Right renal pelvis (tissue), 4 donors: ENCODE data around the gene MYO1D. TPM values are rescaled to one million over a fixed set of nuclear protein-coding genes. Genes with fewer than 3 reads are reported as not detected.

ENCODE experiments used
- DNase-seq, 4 donors: peaks; one replicate each; pipeline ENCODE4 v3.0.0-alpha.2; 2013; ENCODE audit warnings: low read depth in 4 of 4, low spot score in 3 of 4, missing footprints in 1 of 4
- polyA plus RNA-seq, 4 donors: library from polyadenylated mRNA; unstranded; fragments of 120-200 nt; gene quantifications; one replicate each; pipeline ENCODE4 v1.2.1, GENCODE V29; 2013; ENCODE audit not compliant: insufficient read length in 4 of 4

Gene MYO1D
- polyA plus RNA-seq, 4 donors: 28.6 to 33.3 (median 29.4) TPM

- no peak for DNase-seq
These were observed 356.1 kb downstream of the MYO1D start for GRCh38 chr17:32520737-32521404.

GRCh38 chr17:32520104-32520701, 356.7 kb downstream of the MYO1D start:
- peak in 1 of 4 donors; percentile 18 for DNase-seq

- peak in 1 of 4 donors; percentile 38 for DNase-seq
These were observed 357.5 kb downstream of the MYO1D start for GRCh38 chr17:32519228-32520103.

GRCh38 chr17:32518646-32519227, 358.2 kb downstream of the MYO1D start:
- DNase-seq: peak in 1 of 4 donors; percentile 16

GRCh38 chr17:32517982-32518381, 358.9 kb downstream of the MYO1D start:
- DNase-seq: no peak

- no peak for DNase-seq
These were observed 359.8 kb downstream of the MYO1D start for GRCh38 chr17:32516940-32517701.

GRCh38 chr17:32516450-32516849, 360.5 kb downstream of the MYO1D start:
- DNase-seq: no peak

- no peak for DNase-seq
These were observed 361.1 kb downstream of the MYO1D start for GRCh38 chr17:32515677-32516383.

GRCh38 chr17:32514606-32515005, 362.3 kb downstream of the MYO1D start:
- no peak for DNase-seq

- DNase-seq: no peak
These were observed 363.3 kb downstream of the MYO1D start for GRCh38 chr17:32513579-32513978.

- DNase-seq: no peak
These were observed 364.6 kb downstream of the MYO1D start for GRCh38 chr17:32512328-32512727.

- DNase-seq: no peak
These were observed 366.5 kb downstream of the MYO1D start for GRCh38 chr17:32510466-32510865.

- DNase-seq: no peak
These were observed 368.0 kb downstream of the MYO1D start for GRCh38 chr17:32508926-32509325.

- no peak for DNase-seq
These were observed 372.5 kb downstream of the MYO1D start for GRCh38 chr17:32504166-32504990.

GRCh38 chr17:32503251-32504165, 373.4 kb downstream of the MYO1D start:
- no peak for DNase-seq

- DNase-seq: no peak
These were observed 374.2 kb downstream of the MYO1D start for GRCh38 chr17:32502710-32503109.

- no peak for DNase-seq
These were observed 374.9 kb downstream of the MYO1D start for GRCh38 chr17:32502013-32502412.

- DNase-seq: no peak
These were observed 378.5 kb downstream of the MYO1D start for GRCh38 chr17:32498391-32498790.
